Hematopoietic multipotent progenitor cell treated with erythropoietin and hydrocortisone succinate and interleukin-3 and kit ligand, for 8 days (in vitro differentiated cells): ENCODE measurements around the gene DAB2IP.

Experiments used
- DNase-seq: peaks from one replicate; pipeline ENCODE4 v3.0.0-alpha.2; 2015

Gene DAB2IP

GRCh38 chr9:121823451-121824169, 172.2 kb downstream of the DAB2IP start:
- no peak for DNase-seq

GRCh38 chr9:121824651-121825030, 173.2 kb downstream of the DAB2IP start:
- no peak for DNase-seq

GRCh38 chr9:121825031-121825691, 173.7 kb downstream of the DAB2IP start:
- DNase-seq: peak; percentile 96

GRCh38 chr9:121826711-121827110, 175.3 kb downstream of the DAB2IP start:
- DNase-seq: no peak

- no peak for DNase-seq
These were observed 176.0 kb downstream of the DAB2IP start for GRCh38 chr9:121827251-121827967.

- DNase-seq: no peak
These were observed 179.2 kb downstream of the DAB2IP start for GRCh38 chr9:121830441-121831140.

- DNase-seq: peak; percentile 44
These were observed 180.4 kb downstream of the DAB2IP start for GRCh38 chr9:121831869-121832268.

- DNase-seq: no peak
These were observed 181.6 kb downstream of the DAB2IP start for GRCh38 chr9:121833061-121833460.
